ENCODE data around the gene PAX8.

PAX8 gene

DNA sequence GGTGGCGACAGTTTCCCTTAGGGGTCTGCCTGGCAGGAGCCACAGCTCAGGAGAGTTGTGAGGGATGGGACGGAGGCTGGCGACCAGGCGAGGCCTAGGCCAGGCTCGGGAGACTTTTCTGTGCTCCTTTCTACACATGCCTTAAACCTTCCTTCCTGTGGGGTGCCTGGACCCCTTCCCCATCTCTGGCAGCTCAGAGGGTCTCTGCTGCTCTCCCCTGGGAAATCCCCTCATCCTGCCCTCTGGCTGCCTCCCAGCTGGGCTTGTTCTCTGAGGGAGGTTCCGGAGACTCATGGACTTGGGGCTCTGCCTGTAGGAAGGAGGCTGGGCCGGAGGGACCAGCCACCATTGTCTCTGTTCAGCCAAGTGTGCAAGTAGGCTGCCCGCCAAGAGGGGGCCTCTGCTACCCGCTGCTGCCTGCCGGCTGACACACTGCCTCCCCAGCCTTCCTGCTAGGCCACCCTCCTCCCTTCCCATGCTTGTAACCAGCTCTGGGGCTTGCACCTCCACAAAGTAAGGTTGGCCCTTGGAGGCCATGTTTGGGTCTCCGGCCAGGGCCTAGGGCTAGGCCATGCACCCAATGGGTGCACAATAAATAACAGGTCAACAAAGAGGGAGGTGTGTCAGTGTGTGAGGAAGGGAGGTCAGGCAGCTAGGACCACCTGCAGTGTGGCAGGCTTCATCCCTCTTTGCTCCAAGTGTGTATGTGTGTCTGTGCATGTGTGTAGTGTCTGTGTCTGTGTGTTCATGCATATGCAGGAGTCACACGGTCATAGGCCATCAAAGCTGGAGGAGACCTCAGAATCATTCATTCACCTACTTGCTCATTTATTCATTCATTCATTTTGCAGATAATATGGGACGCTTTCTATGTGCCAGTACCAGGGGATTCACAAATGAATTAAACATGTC, 76.2 kb downstream of the PAX8 start:
- DNase-seq (ENCODE audit: low spot score) = no peak

DNA sequence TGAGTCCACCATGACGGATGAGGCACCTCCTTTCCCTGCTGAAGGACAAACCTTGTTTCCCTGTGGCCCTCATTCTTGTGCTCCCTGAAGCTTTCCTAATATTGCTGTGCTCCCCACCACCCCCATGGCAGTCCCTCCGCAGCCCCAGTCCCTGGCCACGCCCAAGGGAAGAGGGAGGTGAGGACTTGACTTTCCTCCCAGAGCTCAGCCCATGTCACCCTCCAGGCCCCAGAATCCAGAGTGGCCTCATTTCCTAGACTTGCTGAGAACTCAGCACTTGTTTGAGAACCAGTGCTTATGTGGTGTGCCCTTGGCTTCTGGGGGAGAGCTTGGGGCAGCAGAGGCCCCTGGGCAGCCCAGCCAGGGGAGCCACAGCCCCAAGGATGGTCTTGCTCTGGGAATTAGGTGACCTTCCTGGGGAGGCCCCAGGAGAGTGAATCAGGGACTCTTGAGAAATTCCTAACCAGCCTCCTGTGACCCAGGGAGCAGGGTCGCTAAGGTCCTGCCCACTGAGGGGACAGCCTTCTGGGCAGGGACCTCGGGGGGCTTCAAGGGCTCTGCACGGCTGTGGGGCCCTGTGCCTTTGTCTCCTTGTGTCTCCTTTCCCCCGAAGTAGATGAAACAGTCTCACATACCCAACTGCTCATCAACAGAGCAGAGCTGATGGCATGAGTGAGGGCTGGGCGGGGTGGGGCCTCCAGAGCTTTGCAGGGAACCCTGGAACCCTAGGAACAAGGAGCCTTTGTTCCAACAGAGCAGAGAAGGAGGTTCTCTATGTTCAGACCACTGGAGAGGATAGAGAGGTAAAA, 77.0 kb downstream of the PAX8 start:
- DNase-seq (ENCODE audit: low spot score) = no peak

DNA sequence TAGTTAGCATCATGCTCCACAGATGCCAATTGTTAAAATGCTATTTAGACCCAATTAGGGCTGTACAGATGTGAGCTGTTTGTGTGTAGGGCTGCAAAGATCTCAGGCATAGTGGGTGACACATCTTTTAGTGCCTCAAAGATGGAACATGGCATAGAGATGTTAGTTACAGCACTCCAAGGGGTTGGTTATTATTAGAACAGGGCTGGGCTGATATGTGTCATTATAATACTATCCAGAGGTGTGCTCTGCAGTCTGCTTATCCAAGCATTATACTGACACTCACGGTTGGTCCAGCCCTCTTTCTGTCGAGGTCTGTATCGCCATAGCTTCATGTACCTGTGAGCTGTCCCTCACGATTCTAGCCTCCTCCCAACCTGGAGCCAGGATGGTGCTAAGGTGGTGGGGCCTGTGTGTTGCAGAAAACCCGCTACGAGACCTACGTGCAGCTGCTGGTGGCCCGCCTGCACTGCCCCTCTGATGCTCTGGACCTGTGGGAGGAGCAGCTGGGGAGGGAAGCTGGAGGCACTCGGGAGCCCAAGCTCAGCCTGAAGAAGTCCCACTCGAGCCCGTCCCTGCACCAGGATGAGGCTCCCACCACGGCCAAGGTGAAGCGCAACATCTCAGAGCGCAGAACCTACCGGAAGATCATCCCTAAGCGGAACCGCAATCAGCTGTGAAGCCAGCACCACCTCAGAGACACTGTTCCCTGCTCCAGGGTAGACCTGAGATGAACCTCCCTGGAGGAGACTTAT, 77.8 kb downstream of the PAX8 start:
- DNase-seq (ENCODE audit: low spot score) = no peak

DNA sequence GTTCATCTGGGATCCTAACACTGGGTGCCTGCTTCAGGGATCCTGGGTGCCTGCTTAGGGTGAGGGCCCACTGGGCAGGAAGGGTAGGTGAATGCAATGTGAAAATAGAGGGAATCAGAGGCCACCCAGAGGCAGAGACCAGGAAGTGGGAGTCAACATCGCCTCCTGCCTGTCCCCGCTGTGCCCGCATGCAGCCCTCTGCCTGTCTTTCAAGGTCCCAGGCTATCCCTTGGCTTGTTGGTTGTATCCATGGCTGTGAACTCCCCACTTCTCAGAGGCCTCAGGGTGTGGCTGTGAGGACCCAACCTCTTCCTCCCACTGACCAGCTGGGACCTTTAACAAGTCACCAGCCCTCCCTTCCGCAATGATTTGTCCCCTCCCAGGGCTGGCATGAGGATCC, 78.5 kb downstream of the PAX8 start:
- DNase-seq (ENCODE audit: low spot score) = no peak

DNA sequence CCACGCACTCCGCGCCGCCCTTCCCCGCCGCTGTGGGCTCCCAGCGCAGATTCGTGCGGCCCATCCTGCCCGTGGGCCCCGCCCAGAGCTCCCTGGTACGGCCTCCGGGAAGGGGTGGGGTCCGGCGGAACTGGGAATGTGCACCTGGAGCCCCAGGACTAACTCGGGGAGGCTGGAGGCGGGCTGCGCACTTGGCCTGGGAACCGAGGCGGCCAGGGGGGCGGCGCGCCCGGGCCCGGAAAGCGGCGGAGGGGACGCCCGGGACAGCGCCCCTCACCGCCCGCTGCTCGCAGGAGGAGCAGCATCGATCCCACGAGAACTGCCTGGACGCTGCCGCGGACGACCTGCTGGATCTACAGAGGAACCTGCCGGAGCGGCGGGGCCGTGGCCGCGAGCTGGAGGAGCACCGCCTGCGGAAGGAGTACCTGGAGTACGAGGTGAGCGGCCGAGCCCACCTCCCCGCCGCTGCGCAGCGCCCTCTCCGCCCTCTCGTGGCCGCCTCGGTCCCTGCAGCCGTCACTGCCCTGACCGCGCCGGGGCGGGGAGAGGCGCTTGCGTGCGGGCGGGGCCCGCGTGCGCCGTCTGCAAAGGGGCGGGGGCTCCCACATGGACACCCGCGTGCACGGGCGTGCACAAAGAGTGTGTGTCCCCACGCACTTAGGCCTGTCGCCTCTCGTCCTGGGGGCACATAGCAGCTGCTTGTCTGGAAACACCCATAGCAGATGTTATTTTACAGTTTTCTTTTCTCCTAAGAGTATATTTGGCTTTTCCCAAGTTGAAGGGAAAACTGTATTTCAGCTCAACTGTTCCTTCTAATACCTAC, 79.7 kb downstream of the PAX8 start:
- peak; percentile 85 for DNase-seq (ENCODE audit: low spot score)

DNA sequence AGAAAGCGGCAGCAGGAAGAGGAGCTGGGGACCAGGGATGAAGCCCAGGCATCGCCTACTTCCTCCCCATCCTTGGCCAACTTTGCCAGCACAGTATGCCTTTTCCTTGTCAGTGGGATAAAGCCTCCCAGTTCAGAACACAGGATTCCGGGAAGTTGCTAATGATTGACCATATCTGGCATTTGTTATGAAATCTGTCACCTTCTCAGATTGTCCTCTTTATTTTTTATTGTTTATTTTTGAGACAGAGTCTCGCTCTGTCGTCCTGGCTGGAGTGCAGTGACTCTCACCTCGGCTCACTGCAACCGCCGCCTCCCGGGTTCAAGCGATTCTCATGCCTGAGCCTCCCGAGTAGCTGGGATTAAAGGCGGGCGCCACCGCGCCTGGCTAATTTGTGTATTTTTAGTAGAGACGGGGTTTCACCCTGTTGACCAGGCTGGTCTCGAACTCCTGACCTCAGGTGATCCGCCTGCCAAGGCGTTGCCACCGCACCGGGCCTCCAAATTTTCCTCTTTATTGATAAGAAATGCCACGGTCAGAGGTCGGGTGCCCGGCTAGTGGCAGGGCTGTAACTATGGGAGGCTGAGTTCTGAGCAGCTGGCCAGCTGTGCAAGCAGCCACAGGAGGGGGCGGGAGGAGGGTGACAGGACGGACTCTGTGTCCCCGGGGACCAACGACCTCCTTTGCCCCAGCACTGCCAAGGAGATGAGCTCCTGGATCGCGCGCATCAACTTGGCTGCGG, 80.5 kb downstream of the PAX8 start:
- DNase-seq (ENCODE audit: low spot score) = no peak

DNA sequence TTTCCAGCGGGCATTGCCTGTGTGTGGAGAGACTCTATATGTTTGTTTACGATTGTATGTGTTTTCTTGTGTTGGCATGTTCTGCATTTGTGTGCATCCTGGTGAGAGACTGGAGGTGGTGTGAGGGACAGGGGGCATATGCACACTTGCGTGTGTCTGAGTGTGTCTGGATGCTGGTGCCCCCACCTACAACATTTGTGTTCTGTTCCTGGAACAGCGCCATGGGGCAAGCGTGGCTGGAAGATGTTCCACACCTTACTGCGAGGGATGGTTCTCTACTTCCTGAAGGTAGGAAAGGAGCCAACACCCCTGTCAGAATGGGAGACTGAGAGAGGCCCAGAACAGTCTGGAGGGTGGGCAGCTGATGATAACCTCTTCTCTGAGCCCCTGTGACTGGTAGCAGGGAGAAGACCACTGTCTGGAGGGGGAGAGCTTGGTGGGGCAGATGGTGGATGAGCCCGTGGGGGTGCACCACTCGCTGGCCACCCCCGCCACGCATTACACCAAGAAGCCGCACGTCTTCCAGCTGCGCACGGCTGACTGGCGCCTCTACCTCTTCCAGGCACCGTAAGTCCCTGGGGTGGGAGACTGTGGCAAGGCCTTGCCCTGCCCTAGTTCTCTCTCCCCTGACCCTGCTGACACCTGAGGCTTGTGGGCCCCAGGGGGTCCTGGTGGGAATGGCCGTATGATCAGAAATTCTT, 81.2 kb downstream of the PAX8 start:
- DNase-seq (ENCODE audit: low spot score) = no peak

DNA sequence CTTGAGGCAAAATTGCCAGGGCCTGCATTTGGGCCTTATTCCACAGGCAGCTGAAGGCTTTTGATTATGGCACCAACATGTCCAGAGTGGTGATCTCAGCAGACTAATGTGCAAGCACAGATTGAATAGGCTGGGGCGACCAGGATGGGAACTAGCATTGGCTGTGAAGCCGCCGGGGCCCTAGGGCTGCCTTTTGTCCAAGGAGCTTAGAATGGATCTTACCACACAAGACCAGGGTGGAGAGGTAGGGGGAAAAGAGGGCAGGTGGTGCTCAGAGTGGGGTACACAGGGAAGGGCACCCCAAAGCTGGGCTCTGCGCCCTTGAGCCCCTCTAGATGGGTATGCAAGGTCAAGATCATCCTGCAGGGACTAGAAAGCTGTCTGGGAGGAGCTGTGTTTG, 81.9 kb downstream of the PAX8 start:
- no peak for DNase-seq (ENCODE audit: low spot score)

DNA sequence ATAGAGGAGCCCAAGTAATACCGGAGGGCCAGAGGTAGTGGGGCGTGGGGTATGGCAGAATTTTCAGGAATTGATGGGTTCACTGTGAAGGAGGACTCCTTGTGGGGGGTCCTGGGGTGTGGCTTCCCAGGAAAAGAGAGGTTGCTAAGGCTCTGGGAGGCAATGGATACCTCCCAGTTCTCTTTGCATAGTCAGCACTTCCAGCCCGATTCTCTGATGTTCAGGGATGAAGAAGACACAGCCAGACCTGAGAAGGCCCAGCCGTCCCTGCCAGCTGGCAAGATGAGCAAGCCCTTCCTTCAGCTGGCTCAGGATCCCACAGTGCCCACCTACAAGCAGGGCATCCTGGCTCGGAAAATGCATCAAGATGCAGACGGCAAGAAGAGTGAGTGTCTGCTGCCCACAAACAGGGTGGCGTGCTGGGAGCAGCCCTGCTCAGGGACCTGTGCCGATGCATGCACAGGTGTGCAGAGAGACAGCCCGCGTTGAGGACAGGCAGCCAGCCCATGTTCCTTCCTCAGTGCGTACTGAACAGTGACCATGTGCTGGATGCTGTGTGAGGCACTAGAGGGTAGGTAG, 82.7 kb downstream of the PAX8 start:
- no peak for DNase-seq (ENCODE audit: low spot score)

DNA sequence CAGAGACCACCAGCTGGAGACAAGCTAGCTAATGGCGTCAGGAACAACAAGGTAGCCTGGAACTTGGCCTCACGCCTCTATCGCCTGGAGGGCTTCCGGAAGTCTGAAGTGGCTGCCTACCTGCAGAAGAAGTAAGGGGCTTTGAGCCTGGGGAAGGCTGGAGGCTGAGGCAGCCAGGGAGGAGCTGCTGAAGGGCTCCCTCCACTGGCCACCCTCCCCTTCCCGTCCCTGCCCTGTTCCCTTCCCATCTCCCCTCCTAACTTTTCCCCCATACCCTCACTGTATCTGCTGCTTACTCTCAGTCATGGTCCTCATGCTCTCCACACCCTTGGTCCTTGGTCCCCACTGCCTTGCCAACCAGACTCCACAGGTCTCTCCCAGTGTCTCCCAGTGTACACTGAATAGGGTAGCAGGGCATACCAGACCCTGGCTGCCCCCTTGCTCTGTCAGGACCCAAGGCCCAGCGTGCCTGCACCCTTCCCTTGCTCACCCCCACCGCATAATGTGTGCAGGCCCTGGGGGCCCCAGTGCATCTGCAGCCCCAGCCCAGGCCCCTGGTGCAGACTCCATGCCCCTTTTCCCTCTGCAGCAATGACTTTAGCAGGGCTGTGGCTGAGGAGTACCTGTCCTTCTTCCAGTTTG, 86.1 kb downstream of the PAX8 start:
- no peak for DNase-seq (ENCODE audit: low spot score)

DNA sequence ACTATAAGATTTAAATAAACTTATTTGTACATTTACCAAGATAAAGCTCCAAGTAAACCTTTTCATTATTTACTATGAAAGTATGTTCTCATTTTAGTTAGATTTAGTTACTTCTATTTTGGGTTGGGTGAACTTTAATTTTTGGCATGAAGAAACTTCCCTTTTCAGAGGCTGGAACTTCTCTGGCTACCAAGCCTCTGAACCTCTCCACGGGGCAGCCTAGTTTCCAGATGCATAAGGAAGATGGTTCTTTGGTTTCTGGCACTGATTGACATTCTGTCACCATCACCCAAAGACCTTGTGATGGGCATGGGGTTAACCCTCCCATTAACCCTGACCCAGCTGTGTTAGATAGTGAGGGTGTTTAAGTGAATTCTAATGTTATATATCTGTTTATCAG, 87.8 kb downstream of the PAX8 start:
- DNase-seq (ENCODE audit: low spot score) = no peak

DNA sequence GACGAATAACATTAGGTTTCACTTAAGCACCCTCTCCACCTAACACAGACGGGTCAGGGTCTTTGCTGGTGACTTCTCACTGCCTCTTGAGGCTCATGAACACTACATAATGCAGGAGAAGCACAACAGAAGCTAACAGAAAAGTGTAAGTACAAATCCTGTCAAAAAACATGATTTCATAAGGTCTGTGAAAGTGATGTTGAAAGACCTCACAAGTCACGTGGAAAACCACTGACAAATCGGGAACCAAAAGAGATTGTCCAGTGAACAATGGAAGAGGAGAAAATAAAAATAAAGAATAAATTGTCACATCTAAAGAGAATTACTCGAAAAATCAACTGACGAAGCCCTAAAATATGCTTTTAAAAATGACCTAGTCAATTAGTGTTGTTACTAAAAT, 91.0 kb downstream of the PAX8 start:
- no peak for DNase-seq (ENCODE audit: low spot score)

DNA sequence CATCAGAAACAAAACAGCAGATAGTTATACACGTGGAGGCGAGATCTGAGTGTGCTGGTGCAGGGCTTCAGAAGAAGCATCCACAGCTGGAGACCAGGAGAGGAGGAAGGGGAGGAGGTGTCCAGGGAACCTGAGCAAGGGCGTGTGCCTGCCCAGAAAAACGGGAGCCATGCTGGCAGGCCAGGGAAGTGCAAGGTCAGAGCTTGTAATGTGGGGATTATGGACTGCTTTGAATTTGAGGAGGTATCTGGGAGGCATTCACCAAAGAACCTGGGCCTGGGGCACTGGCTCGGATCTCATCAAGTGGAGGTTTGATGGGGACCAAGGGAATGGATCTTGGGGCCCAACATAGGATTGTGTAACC, 92.3 kb downstream of the PAX8 start:
- DNase-seq (ENCODE audit: low spot score) = no peak

DNA sequence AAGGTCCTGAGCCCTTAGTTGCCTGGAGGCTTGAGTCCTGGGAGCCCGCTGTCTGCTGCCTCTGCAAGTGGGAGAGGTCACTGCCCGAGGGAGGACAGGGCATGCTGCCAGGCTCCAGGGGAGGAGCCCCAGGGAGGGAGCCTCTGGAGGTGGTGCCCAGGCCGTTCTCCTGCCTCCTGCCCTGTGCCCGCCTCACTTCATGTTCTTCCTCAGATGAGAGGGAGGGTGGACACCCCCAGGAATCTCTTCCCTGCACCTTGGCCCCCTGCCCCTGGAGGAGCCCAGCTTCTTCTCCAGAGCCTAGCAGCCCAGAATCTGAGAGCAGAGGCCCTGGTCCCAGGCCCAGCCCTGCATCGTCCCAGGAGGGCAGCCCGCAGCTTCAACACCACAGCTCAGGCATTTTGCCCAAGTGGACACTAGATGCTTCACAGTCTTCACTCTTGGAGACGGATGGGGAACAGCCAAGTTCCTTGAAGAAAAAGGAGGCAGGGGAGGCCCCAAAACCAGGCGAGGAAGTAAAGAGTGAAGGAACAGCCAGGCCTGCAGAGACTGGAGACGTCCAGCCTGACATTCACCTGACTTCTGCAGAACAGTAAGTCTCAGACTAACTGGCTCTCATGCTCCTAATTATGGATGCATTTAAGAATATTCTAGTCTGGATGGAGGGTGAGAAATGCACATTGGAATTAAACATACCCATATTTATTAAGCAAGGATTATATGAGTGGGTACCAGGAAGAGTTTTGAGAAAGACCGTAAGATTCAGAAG, 92.9 kb downstream of the PAX8 start:
- peak; percentile 63 for DNase-seq (ENCODE audit: low spot score)

DNA sequence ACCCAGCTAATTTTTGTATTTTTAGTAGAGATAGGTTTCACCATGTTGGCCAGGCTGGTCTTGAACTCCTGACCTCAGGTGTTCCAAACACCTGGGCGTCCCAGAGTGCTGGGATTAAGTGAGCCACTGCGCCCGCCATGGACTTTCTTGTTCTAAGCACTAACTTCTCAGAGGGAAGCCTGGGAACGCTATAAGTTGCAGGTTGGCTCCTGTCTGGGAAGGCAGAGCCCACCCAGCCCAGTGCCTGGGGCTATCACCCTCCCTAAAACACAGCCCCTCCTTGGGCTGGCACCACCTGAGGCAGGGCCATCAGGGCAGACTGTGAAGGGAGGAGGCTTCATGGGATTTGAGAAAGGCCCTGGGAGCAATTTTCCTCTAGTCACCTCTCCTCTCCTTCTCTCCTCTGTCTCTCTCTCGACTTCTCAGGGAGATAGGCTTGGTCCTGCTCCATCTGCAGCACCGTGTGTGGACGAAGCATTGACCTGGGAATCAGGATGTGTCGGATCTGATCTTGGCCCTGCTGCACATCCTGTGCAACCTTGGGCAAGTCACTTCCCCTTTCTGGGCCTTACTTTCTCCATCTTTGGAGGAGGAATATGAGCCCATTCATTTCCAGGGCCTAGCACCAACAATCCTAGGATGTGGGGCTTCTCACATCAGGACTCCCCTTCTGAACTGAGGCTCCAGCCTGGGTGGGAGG, 94.0 kb downstream of the PAX8 start:
- DNase-seq (ENCODE audit: low spot score) = no peak

DNA sequence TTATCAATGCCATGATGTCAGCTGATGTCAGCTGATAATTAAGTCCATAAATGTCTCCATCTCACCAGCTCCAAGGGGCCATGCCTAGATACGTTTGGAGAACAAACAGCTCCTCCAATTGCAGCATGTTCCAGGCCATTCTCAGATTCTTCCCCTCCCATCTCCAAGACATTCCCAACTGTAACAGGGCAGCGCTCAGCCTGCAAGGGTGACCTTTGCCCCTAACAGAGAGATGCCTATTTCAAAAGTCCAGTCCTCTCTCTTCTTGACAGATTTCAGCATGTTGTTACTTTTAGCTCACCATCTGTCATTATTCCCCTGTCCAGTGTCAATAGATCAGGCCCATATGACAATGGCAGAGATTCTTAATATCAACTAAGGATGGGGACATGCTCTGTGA, 95.0 kb downstream of the PAX8 start:
- no peak for DNase-seq (ENCODE audit: low spot score)

DNA sequence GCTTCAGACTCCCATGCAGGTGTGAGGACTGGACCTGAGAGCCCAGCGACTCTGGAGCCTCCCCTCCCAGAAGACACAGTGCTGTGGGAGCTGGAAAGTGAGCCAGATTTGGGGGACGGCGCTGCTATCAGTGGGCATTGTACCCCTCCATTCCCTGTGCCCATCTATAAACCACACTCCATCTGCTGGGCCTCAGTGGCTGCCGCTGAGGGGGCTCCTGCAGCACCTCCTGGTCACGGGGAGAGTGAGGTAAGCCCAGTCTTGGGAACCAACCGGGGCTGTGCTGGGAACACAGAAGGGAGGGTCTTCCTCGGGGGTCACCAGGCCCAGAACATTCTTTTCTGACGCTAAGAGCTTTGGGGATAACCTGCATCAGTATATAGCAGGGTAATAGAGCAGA, 95.5 kb downstream of the PAX8 start:
- no peak for DNase-seq (ENCODE audit: low spot score)

Measured in hematopoietic multipotent progenitor cell treated with erythropoietin and hydrocortisone succinate and interleukin-3 and kit ligand, for 15 days (in vitro differentiated cells).